Measurements from ENCODE around the gene VPS26B. TPM values are rescaled to one million over a fixed set of nuclear protein-coding genes. Genes with fewer than 3 reads are reported as not detected.

The VPS26B gene
- total and polyA plus RNA-seq, 9 of the 15 experiments (the other 6 are each of a cell fraction or from before 2014, with no cell fraction given), result 3.5 to 43.3 (median 27.4) TPM

DNA sequence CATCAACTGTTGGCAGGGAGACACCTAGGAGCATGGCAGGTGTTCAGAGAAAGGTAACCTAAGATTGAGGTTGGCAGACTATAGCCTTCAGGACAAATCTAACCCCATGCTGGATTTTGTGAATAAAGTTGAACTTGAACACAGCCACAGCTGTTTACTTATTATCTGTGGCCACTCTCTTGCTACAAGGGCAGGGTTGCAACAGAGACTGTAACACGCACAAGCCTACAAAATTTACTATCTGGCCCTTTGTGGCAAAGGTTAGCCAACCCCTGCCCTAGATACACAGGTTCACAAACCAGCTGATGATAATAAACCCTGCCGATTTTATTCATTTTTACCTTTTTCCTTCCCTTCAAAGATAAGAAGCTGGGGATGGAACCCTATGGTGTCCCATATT is 26.2 kb downstream of the VPS26B start:
- Histone ChIP-seq H3K9ac (ENCODE audit: insufficient read depth in 1 of 2, low read depth in 2 of 2, low read length in 2 of 2) (no peak overlapping the region), H3K4me3 (no peak overlapping the region), H3K79me2 (ENCODE audit: control insufficient read depth, insufficient read depth, low read length) (peaks cover 32% of the 10 kb centered on the region), H3K27ac (ENCODE audit: extremely low read depth, low read depth, low read length) (no peak overlapping the region), H4K20me1 (replicated peaks; ENCODE audit: control insufficient read depth, insufficient read depth, low read length) (no peaks in the 10 kb centered on the region), H3K4me1 (replicated peaks in 1 of 2; ENCODE audit: control insufficient read depth in 2 of 2, insufficient read depth in 2 of 2, low read length in 2 of 2) (peaks cover 3 to 17% of the 10 kb centered on the region in 2 experiments; a peak in 4 of 5 replicates), H2AFZ (ENCODE audit: low read depth, low read length) (no peak overlapping the region), H3K27me3 (ENCODE audit: control insufficient read depth in 2 of 2, insufficient read depth in 2 of 2, low read length in 2 of 2) (no peaks in the 10 kb centered on the region), H3K36me3 (ENCODE audit: control insufficient read depth, insufficient read depth, low read length) (peaks cover 58% of the 10 kb centered on the region), H3K9me1 (ENCODE audit: control insufficient read depth, insufficient read depth, low read length) (no peaks in the 10 kb centered on the region), H3K4me2 (ENCODE audit: insufficient read depth, low read length) (no peak overlapping the region), H3K9me3 (replicated peaks; ENCODE audit: control insufficient read depth, insufficient read depth, low read depth, low read length) (no peaks in the 10 kb centered on the region)
- FAIRE-seq (no peak), ATAC-seq (no peak), DNase-seq (ENCODE audit: extremely low read depth in 1 of 4, low spot score in 3 of 4) (no peak)
- in situ Hi-C loops (cut with MboI), result no loop called here
- TF ChIP-seq ZNF766 (CRISPR knock-in tag; conservative IDR thresholded peaks at IDR 0.05) (no peak), POLR2AphosphoS2 (IDR thresholded peaks at IDR 0.05; ENCODE audit: low read length) (no peak), ZBTB8A (IDR thresholded peaks at IDR 0.05; ENCODE audit: partially characterized antibody) (no peak), ZNF445 (CRISPR knock-in tag; IDR thresholded peaks at IDR 0.05; ENCODE audit: low read depth) (no peak), FOS (IDR thresholded peaks at IDR 0.05; ENCODE audit: extremely low read depth, insufficient read length) (no peak), JUN (IDR thresholded peaks at IDR 0.05; ENCODE audit: borderline replicate concordance, low read depth, low read length) (no peak), JUN (CRISPR knock-in tag; IDR thresholded peaks at IDR 0.05; ENCODE audit: borderline replicate concordance) (no peak), EGR1 (conservative IDR thresholded peaks at IDR 0.05) (no peak), SRSF7 (optimal IDR thresholded peaks at IDR 0.05; ENCODE audit: low read depth, low read length) (no peak), RBBP5 (IDR thresholded peaks at IDR 0.05; ENCODE audit: borderline replicate concordance, insufficient read depth, low read length, poor library complexity, severe bottlenecking) (no peak), ARHGAP35 (IDR thresholded peaks at IDR 0.05; ENCODE audit: partially characterized antibody) (no peak), NCOA6 (IDR thresholded peaks at IDR 0.05) (no peak), SAFB (IDR thresholded peaks at IDR 0.05; ENCODE audit: borderline replicate concordance, low read depth, low read length) (no peak), ZNF699 (CRISPR knock-in tag; IDR thresholded peaks at IDR 0.05; ENCODE audit: insufficient replicate concordance) (no peak)
- TF ChIP-seq, protein P1, sequence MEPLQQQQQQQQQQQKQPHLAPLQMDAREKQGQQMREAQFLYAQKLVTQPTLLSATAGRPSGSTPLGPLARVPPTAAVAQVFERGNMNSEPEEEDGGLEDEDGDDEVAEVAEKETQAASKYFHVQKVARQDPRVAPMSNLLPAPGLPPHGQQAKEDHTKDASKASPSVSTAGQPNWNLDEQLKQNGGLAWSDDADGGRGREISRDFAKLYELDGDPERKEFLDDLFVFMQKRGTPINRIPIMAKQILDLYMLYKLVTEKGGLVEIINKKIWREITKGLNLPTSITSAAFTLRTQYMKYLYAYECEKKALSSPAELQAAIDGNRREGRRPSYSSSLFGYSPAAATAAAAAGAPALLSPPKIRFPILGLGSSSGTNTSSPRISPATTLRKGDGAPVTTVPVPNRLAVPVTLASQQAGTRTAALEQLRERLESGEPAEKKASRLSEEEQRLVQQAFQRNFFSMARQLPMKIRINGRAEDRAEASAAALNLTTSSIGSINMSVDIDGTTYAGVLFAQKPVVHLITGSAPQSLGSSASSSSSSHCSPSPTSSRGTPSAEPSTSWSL (CRISPR knock-in tag; IDR thresholded peaks at IDR 0.05; ENCODE audit: borderline replicate concordance), result no peak
- WGBS (ENCODE audit: insufficient coverage, low coverage, missing lambda C conversion rate), result 94% methylated on average over 2 of the region's 2 CpGs
- intact Hi-C loops (cut with micrococcal nuclease), result no loop called here
- BruUV-seq (replicated peaks), result no TSS peak
- ChIA-PET POLR2A (interaction anchor here (0.6 to 1.2 kb wide), 2 partner anchors 14 to 17 kb away, joined by 3 to 5 read pairs; no protein-coding TSS in a partner anchor), CTCF (ENCODE audit: low intra/inter-chr PET ratio) (no interaction called here)

Data from K562 (cell line).